ENCODE data around the gene ETV1. TPM values are rescaled to one million over a fixed set of nuclear protein-coding genes. Genes with fewer than 3 reads are reported as not detected.
"Not testable (repeated sequence)": the region's sequence is repeated elsewhere in the genome, so short reads cannot be mapped to it uniquely, and the experiment has no call there.

ETV1 gene
- total RNA-seq, 1 experiment from 2014 or later: 7.4 TPM

DNA sequence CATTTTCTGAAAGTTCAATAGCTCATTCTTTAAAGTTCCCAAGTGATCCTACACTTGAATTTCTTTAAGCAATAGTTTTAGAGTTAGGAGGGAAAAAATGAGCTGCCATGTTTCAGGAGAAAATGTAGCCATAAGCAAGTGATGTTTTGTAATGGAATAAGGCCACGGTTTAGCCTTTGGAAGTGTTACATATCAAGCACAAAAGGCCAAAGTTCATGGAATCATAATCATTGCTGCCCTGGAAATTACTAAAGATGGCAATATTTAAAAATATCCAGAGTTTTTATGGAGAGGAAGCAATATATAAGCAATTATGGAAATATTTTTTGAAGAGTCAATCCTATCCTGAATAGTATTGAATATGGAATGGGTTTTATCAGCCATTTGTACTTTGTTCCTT, 68.4 kb downstream of the ETV1 start:
- in situ Hi-C loops (cut with HindIII; ENCODE audit: low pct_unique_long_range_greater_than_20kb, low sequenced_read_pairs) (no loop called here), intact Hi-C loops (cut with micrococcal nuclease; ENCODE audit: unreplicated experiment) (no loop called here)
- Histone ChIP-seq H3K36me3 (ENCODE audit: control insufficient read depth, insufficient read depth, low read length) (no peaks in the 10 kb centered on the region), H3K27ac (ENCODE audit: low read length) (peak overlapping the region; percentile 19; the same call in 1 of the 2 replicates), H3K27me3 (ENCODE audit: control insufficient read depth, insufficient read depth, low read length) (no peaks in the 10 kb centered on the region), H3K4me3 (ENCODE audit: low read depth in 2 of 2, low read length in 2 of 2) (no peak overlapping the region), H3K4me1 (ENCODE audit: control insufficient read depth, insufficient read depth, low read length) (0 out of 2 replicates have a peak, but pooled peaks cover 6% of the 10 kb centered on the region), H3K9me3 (ENCODE audit: control insufficient read depth, insufficient read depth, low read depth, low read length) (no peaks in the 10 kb centered on the region; the same call in 1 of the 2 replicates)
- BruUV-seq (replicated peaks): no TSS peak
- CTCF ChIA-PET: no interaction called here
- DNase-seq (ENCODE audit: low read depth, low spot score) (no peak), ATAC-seq (no peak)
- POLR2A ChIA-PET: interaction anchor here (0.5 kb wide), 1 partner anchor 1219 kb away, joined by 3 read pairs; no protein-coding TSS in a partner anchor
- TF ChIP-seq SIN3A (IDR thresholded peaks at IDR 0.05; ENCODE audit: borderline replicate concordance, insufficient read depth, low read depth, low read length) (no peak), TCF7L2 (IDR thresholded peaks at IDR 0.05; ENCODE audit: low read depth, low read length) (no peak)
- TF ChIP-seq, protein P1, sequence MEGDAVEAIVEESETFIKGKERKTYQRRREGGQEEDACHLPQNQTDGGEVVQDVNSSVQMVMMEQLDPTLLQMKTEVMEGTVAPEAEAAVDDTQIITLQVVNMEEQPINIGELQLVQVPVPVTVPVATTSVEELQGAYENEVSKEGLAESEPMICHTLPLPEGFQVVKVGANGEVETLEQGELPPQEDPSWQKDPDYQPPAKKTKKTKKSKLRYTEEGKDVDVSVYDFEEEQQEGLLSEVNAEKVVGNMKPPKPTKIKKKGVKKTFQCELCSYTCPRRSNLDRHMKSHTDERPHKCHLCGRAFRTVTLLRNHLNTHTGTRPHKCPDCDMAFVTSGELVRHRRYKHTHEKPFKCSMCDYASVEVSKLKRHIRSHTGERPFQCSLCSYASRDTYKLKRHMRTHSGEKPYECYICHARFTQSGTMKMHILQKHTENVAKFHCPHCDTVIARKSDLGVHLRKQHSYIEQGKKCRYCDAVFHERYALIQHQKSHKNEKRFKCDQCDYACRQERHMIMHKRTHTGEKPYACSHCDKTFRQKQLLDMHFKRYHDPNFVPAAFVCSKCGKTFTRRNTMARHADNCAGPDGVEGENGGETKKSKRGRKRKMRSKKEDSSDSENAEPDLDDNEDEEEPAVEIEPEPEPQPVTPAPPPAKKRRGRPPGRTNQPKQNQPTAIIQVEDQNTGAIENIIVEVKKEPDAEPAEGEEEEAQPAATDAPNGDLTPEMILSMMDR (IDR thresholded peaks at IDR 0.05): no peak
- TF ChIP-seq, protein P2, sequence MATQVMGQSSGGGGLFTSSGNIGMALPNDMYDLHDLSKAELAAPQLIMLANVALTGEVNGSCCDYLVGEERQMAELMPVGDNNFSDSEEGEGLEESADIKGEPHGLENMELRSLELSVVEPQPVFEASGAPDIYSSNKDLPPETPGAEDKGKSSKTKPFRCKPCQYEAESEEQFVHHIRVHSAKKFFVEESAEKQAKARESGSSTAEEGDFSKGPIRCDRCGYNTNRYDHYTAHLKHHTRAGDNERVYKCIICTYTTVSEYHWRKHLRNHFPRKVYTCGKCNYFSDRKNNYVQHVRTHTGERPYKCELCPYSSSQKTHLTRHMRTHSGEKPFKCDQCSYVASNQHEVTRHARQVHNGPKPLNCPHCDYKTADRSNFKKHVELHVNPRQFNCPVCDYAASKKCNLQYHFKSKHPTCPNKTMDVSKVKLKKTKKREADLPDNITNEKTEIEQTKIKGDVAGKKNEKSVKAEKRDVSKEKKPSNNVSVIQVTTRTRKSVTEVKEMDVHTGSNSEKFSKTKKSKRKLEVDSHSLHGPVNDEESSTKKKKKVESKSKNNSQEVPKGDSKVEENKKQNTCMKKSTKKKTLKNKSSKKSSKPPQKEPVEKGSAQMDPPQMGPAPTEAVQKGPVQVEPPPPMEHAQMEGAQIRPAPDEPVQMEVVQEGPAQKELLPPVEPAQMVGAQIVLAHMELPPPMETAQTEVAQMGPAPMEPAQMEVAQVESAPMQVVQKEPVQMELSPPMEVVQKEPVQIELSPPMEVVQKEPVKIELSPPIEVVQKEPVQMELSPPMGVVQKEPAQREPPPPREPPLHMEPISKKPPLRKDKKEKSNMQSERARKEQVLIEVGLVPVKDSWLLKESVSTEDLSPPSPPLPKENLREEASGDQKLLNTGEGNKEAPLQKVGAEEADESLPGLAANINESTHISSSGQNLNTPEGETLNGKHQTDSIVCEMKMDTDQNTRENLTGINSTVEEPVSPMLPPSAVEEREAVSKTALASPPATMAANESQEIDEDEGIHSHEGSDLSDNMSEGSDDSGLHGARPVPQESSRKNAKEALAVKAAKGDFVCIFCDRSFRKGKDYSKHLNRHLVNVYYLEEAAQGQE (IDR thresholded peaks at IDR 0.05; ENCODE audit: insufficient read depth in 1 of 2, low read depth in 2 of 2, low read length in 1 of 2): no peak

DNA sequence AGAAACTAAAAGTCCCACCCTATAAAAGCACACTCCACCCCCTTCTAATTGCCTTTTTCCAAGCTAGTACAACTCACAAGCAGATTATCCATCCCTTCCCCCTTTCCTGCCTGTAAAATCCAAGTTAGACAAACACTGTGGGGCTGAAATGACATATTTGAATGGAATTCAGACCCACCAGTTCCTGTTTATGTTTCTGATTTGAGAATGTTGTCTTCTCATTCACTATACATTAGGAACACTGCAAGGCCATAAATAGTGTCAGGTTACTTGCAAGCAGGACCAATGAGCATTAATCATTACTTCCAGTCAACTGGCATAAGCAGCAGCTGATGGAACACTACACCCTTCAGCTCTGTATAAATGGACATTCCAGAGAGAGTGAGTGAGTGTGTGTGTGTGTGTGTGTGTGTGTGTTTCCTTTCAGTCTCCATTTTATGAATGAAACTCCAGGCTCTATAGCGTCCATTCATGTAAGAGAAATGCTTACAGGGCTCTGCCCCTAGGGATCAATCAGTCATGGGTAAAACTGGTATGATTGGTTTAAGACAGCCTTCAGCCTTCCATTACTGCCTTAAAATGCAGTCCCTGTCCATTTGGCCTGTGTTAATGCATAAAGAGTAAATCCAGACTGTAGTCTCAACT, 69.3 kb downstream of the ETV1 start:
- TF ChIP-seq TCF7L2 (IDR thresholded peaks at IDR 0.05; ENCODE audit: low read depth, low read length) (no peak), SIN3A (IDR thresholded peaks at IDR 0.05; ENCODE audit: borderline replicate concordance, insufficient read depth, low read depth, low read length) (no peak), POLR2AphosphoS5 (IDR thresholded peaks at IDR 0.05; ENCODE audit: low read depth, low read length) (no peak)
- TF ChIP-seq, protein P2 (IDR thresholded peaks at IDR 0.05; ENCODE audit: insufficient read depth in 1 of 2, low read depth in 2 of 2, low read length in 1 of 2): no peak
- TF ChIP-seq, protein P1 (IDR thresholded peaks at IDR 0.05): no peak
- H3K27me3 ChIP-seq (ENCODE audit: control insufficient read depth, insufficient read depth, low read length): no peaks in the 10 kb centered on the region
- no peaks in the 10 kb centered on the region for H3K36me3 ChIP-seq (ENCODE audit: control insufficient read depth, insufficient read depth, low read length)
- peak overlapping the region; percentile 19 for H3K27ac ChIP-seq (ENCODE audit: low read length)
- in situ Hi-C loops (cut with HindIII; ENCODE audit: low pct_unique_long_range_greater_than_20kb, low sequenced_read_pairs): no loop called here
- ATAC-seq (peak; percentile 97), DNase-seq (ENCODE audit: low read depth, low spot score) (peak; percentile 99)
- H3K9me3 ChIP-seq (ENCODE audit: control insufficient read depth, insufficient read depth, low read depth, low read length): no peaks in the 10 kb centered on the region; the same call in 1 of the 2 replicates
- H3K4me3 ChIP-seq (ENCODE audit: low read depth in 2 of 2, low read length in 2 of 2): peak overlapping the region in 1 of 2 experiments; percentile 6; a peak in 1 of 4 replicates
- intact Hi-C loops (cut with micrococcal nuclease; ENCODE audit: unreplicated experiment): no loop called here
- BruUV-seq (replicated peaks): no TSS peak
- ChIA-PET CTCF (no interaction called here), POLR2A (interaction anchor here (0.5 kb wide), 1 partner anchor 1218 kb away, joined by 3 read pairs; no protein-coding TSS in a partner anchor)
- H3K4me1 ChIP-seq (ENCODE audit: control insufficient read depth, insufficient read depth, low read length): 0 out of 2 replicates have a peak, but pooled peaks cover 6% of the 10 kb centered on the region

DNA sequence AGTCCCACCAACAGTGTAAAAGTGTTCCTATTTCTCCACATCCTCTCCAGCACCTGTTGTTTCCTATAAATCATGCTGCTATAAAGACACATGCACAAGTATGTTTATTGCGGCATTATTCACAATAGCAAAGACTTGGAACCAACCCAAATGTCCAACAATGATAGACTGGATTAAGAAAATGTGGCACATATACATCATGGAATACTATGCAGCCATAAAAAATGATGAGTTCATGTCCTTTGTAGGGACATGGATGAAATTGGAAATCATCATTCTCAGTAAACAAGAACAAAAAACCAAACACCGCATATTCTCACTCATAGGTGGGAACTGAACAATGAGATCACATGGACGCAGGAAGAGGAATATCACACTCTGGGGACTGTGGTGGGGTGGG, 71.1 kb downstream of the ETV1 start:
- BruUV-seq (replicated peaks); ATAC-seq; H3K4me1 ChIP-seq (ENCODE audit: control insufficient read depth, insufficient read depth, low read length); intact Hi-C loops (cut with micrococcal nuclease; ENCODE audit: unreplicated experiment); H3K9me3 ChIP-seq (ENCODE audit: control insufficient read depth, insufficient read depth, low read depth, low read length); CTCF ChIA-PET; H3K4me3 ChIP-seq (ENCODE audit: low read depth in 2 of 2, low read length in 2 of 2); in situ Hi-C loops (cut with HindIII; ENCODE audit: low pct_unique_long_range_greater_than_20kb, low sequenced_read_pairs); H3K27ac ChIP-seq (ENCODE audit: low read length); H3K27me3 ChIP-seq (ENCODE audit: control insufficient read depth, insufficient read depth, low read length); DNase-seq (ENCODE audit: low read depth, low spot score); POLR2A ChIA-PET; H3K36me3 ChIP-seq (ENCODE audit: control insufficient read depth, insufficient read depth, low read length): not testable (repeated sequence)

Data from Panc1 (cell line).